GM23338 (cell line): ENCODE measurements around the gene PTN.

ENCODE experiments used
- CREB1 ChIP-seq: fragments of 250-450 bp; sonication (Bioruptor Pico); IDR thresholded peaks from 2 replicates; pipeline ENCODE4 v1.5.0; 2020; ENCODE audit warnings: low read depth, mild to moderate bottlenecking, moderate library complexity
- CTCF ChIP-seq, 2 experiments: fragments of 200-600 bp in 1 of 2; sonication (generic) in 1 of 2; conservative IDR thresholded peaks; 2 replicates each; pipeline versions ENCODE4 v1.5.1 to v1.6.1; 2016 to 2017; ENCODE audit warnings: antibody characterized with exemption in 2 of 2, low read depth in 2 of 2, mild to moderate bottlenecking in 2 of 2, moderate library complexity in 1 of 2
- EZH2 ChIP-seq: fragments of 200-600 bp; sonication (generic); IDR thresholded peaks from one replicate; pipeline ENCODE4 v1.8.0; 2017; ENCODE audit warnings: antibody characterized with exemption, mild to moderate bottlenecking, low read depth; ENCODE audit not compliant: unreplicated experiment
- EZH2phosphoT487 ChIP-seq: fragments of 200-600 bp; sonication (generic); IDR thresholded peaks from one replicate; pipeline ENCODE4 v1.8.1; 2018; ENCODE audit warnings: antibody characterized with exemption; ENCODE audit not compliant: unreplicated experiment
- REST ChIP-seq: IDR thresholded peaks from one replicate; pipeline ENCODE4 v1.6.1; 2018; ENCODE audit warnings: antibody characterized with exemption; ENCODE audit not compliant: unreplicated experiment

- TF ChIP-seq CTCF (conservative IDR thresholded peaks at IDR 0.05; ENCODE audit: low read depth in 2 of 2) (no peak), CREB1 (CRISPR knock-in tag) (no peak), EZH2phosphoT487 (no peak), REST (no peak), EZH2 (no peak)
Measured at GRCh38 chr7:137254766-137255165, 88.8 kb downstream of the PTN start.
